Measurements from ENCODE around the gene TAP1.

The TAP1 gene

DNA sequence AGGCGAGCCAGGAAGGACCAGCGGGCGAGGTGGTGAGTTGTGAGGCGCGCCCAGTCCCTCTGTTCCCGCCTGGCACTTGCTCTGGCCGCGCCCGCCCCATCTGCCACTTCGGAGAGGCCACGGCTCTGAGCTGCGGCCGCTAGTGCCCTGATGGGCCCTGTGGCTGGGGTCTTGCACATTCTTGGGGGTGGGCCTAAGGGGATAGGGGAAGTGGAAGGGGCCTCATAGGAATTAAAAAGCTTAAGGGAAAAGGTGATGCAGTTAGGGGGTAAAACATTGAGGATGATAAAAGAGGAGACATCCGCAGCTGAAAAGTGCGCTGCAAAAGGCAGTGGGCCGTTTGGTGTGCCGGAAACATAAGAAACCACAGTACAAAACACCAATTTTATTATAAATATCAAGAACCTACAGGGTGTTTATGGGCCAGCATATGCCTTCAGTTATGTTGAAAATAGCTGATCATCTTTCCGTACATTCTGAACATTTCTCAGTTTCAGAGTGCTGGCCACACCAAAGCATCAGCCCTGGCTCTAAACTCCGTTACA, 8.6 kb downstream of the TAP1 start:
- Histone ChIP-seq H3K4me3 (replicated peaks; ENCODE audit: insufficient read depth, low read length) (peak overlapping the region; percentile 71), H3K27ac (replicated peaks) (peak overlapping the region; percentile 91), H3K27me3 (ENCODE audit: insufficient read depth, poor library complexity, severe bottlenecking) (no peaks in the 10 kb centered on the region)
- TF ChIP-seq, protein P1, sequence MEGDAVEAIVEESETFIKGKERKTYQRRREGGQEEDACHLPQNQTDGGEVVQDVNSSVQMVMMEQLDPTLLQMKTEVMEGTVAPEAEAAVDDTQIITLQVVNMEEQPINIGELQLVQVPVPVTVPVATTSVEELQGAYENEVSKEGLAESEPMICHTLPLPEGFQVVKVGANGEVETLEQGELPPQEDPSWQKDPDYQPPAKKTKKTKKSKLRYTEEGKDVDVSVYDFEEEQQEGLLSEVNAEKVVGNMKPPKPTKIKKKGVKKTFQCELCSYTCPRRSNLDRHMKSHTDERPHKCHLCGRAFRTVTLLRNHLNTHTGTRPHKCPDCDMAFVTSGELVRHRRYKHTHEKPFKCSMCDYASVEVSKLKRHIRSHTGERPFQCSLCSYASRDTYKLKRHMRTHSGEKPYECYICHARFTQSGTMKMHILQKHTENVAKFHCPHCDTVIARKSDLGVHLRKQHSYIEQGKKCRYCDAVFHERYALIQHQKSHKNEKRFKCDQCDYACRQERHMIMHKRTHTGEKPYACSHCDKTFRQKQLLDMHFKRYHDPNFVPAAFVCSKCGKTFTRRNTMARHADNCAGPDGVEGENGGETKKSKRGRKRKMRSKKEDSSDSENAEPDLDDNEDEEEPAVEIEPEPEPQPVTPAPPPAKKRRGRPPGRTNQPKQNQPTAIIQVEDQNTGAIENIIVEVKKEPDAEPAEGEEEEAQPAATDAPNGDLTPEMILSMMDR (IDR thresholded peaks at IDR 0.05; ENCODE audit: insufficient read depth, low read length), result no peak
- TF ChIP-seq, protein P2, sequence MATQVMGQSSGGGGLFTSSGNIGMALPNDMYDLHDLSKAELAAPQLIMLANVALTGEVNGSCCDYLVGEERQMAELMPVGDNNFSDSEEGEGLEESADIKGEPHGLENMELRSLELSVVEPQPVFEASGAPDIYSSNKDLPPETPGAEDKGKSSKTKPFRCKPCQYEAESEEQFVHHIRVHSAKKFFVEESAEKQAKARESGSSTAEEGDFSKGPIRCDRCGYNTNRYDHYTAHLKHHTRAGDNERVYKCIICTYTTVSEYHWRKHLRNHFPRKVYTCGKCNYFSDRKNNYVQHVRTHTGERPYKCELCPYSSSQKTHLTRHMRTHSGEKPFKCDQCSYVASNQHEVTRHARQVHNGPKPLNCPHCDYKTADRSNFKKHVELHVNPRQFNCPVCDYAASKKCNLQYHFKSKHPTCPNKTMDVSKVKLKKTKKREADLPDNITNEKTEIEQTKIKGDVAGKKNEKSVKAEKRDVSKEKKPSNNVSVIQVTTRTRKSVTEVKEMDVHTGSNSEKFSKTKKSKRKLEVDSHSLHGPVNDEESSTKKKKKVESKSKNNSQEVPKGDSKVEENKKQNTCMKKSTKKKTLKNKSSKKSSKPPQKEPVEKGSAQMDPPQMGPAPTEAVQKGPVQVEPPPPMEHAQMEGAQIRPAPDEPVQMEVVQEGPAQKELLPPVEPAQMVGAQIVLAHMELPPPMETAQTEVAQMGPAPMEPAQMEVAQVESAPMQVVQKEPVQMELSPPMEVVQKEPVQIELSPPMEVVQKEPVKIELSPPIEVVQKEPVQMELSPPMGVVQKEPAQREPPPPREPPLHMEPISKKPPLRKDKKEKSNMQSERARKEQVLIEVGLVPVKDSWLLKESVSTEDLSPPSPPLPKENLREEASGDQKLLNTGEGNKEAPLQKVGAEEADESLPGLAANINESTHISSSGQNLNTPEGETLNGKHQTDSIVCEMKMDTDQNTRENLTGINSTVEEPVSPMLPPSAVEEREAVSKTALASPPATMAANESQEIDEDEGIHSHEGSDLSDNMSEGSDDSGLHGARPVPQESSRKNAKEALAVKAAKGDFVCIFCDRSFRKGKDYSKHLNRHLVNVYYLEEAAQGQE (IDR thresholded peaks at IDR 0.05; ENCODE audit: insufficient replicate concordance, low read depth), result no peak
- TF ChIP-seq GABPA (IDR thresholded peaks at IDR 0.05; ENCODE audit: low read depth) (no peak), SPI1 (IDR thresholded peaks at IDR 0.05; ENCODE audit: borderline replicate concordance, low read depth) (peak; percentile 52; the same call in 1 of the 2 replicates), POLR2AphosphoS5 (IDR thresholded peaks at IDR 0.05; ENCODE audit: low read depth) (peak; percentile 63; the same call in 1 of the 2 replicates)
- DNase-seq (ENCODE audit: low read depth in 1 of 2, low spot score in 1 of 2), result no peak

DNA sequence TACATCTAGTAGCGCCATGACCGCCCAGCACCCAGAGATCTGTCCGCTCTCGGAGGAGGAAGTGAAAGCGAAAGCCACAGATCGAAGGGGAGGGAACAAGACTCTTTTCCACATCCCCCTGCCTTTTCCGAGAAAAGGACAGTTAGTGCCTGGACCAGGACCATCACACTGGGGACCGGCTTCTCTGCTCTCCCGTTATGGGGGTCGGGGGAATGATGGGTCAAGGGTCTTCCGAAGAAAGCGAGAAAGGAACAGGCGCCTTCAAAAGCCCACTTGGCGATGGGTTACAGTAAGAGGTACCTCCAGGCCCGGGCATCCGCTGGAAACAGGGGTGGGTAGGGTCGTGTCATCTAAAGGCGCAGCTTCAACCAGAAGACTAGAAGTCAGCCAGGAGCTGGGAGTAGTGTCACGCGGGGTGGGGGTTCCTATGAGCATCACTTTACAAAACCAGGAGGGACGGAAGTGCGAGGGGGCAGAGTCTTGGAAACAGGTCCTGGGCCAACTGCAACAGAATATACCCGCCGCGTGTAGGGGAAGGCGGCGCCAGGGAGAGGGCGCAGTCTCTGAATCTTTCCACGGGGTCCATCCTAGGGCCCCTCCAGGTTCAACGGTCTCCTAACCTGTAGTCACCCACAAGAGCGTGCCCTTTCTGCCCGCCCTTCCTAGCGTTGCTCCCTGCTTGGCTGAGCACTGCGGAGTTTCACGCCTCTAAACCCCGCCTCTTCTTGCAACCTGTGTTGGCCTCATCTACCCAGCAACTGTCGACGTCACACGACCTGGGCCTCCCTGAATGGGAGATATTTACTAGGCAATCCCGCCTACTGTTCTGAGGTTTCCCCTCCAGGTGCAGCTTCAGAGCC, 9.3 kb downstream of the TAP1 start, which contains the start of gene PSMB8:
TSS of gene PSMB8 (minus strand) at position 69 of the 860 bp plus-strand sequence. CDS start at position 18, 51 bp downstream.
- Histone ChIP-seq H3K27me3 (ENCODE audit: insufficient read depth, poor library complexity, severe bottlenecking) (no peaks in the 10 kb centered on the region), H3K4me3 (replicated peaks; ENCODE audit: insufficient read depth, low read length) (peak within 1 kb of the TSS; percentile 71), H3K27ac (replicated peaks) (peak within 1 kb of the TSS; percentile 91)
- DNase-seq (ENCODE audit: low read depth in 1 of 2, low spot score in 1 of 2), result peak; percentile 93 to 99
- TF ChIP-seq, protein P1 (IDR thresholded peaks at IDR 0.05; ENCODE audit: insufficient read depth, low read length), result no peak
- no peak for TF ChIP-seq GABPA (IDR thresholded peaks at IDR 0.05; ENCODE audit: low read depth)
- TF ChIP-seq POLR2AphosphoS5 (IDR thresholded peaks at IDR 0.05; ENCODE audit: low read depth), result peak; percentile 73
- TF ChIP-seq SPI1 (IDR thresholded peaks at IDR 0.05; ENCODE audit: borderline replicate concordance, low read depth), result peak; percentile 89
- TF ChIP-seq, protein P2 (IDR thresholded peaks at IDR 0.05; ENCODE audit: insufficient replicate concordance, low read depth), result peak; percentile 47

DNA sequence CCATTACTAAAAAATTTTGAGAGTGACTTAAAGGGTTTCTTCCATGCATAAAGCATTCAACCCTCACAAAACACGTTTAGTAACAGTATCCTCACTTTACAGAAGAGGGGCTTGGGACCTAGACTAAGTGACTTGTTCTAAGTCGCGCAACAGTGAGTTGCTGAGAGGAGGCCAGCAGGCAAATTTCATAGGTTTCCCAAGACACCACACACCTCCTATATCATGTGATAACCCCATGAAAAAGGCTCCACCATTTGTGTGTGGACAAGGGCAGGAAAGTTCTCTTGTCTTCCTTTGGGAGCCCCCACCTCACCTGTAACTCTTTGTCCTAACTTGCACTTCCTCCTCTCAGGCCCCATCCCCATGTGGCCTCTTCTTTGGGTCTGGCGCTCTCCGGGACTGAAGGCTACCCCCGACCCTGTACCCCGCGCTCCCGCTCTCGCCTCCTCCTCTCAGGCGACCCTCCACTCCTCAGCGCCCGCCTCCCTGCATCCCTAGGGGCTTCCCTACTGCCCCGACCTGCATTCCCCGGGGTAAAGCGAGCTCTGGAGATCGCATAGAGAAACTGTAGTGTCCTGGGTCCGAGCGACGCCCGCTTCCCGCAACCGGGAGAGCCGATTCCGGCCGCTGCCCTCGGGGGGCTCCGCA, 10.0 kb downstream of the TAP1 start:
- H3K27ac ChIP-seq (replicated peaks), result peak overlapping the region; percentile 91

More for the DNA sequence above, 10.0 kb downstream of the TAP1 start:
- DNase-seq (ENCODE audit: low read depth in 1 of 2, low spot score in 1 of 2), result peak; percentile 22 to 47
- peak; percentile 75 for TF ChIP-seq SPI1 (IDR thresholded peaks at IDR 0.05; ENCODE audit: borderline replicate concordance, low read depth)
- TF ChIP-seq, protein P1 (IDR thresholded peaks at IDR 0.05; ENCODE audit: insufficient read depth, low read length), result no peak
- no peaks in the 10 kb centered on the region for H3K27me3 ChIP-seq (ENCODE audit: insufficient read depth, poor library complexity, severe bottlenecking)
- H3K4me3 ChIP-seq (replicated peaks; ENCODE audit: insufficient read depth, low read length), result peak overlapping the region; percentile 71
